Suprapubic skin (tissue), 3 donors: ENCODE data around the gene NQO2.

Experiments
- POLR2A ChIP-seq, 2 donors: fragments of 450-650 bp; IDR thresholded peaks; one replicate each; pipeline ENCODE4 v1.6.1; 2017; ENCODE audit warnings: antibody characterized with exemption in 2 of 2, mild to moderate bottlenecking in 2 of 2, moderate library complexity in 2 of 2
- TF ChIP-seq, protein P1 (sequence below), 2 donors: fragments of 200-600 bp in 1 of 2; fragments of 450-650 bp in 1 of 2; sonication (generic) in 1 of 2; IDR thresholded peaks; one replicate each; pipeline ENCODE4 v1.5.1; 2016 to 2019; ENCODE audit warnings: antibody characterized with exemption in 2 of 2, mild to moderate bottlenecking in 1 of 2, moderate library complexity in 1 of 2

GRCh38 chr6:3007571-3007970 lies 7.9 kb downstream of the NQO2 start:
- no peak for TF ChIP-seq POLR2A (IDR thresholded peaks at IDR 0.05)
- TF ChIP-seq, protein P1, sequence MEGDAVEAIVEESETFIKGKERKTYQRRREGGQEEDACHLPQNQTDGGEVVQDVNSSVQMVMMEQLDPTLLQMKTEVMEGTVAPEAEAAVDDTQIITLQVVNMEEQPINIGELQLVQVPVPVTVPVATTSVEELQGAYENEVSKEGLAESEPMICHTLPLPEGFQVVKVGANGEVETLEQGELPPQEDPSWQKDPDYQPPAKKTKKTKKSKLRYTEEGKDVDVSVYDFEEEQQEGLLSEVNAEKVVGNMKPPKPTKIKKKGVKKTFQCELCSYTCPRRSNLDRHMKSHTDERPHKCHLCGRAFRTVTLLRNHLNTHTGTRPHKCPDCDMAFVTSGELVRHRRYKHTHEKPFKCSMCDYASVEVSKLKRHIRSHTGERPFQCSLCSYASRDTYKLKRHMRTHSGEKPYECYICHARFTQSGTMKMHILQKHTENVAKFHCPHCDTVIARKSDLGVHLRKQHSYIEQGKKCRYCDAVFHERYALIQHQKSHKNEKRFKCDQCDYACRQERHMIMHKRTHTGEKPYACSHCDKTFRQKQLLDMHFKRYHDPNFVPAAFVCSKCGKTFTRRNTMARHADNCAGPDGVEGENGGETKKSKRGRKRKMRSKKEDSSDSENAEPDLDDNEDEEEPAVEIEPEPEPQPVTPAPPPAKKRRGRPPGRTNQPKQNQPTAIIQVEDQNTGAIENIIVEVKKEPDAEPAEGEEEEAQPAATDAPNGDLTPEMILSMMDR (IDR thresholded peaks at IDR 0.05): no peak
